ENCODE results near the gene CIDEA. TPM values are rescaled to one million over a fixed set of nuclear protein-coding genes. Genes with fewer than 3 reads are reported as not detected.
A peak's percentile ranks its signal among the peaks of the same experiment; 100 is the strongest.

Gene CIDEA
- total RNA-seq, 4 donors from 2014 or later: 17.5 to 72.2 (median 36.4) TPM

GRCh38 chr18:12318857-12319256 is 64.7 kb downstream of the CIDEA start:
- no peak for DNase-seq (ENCODE audit: low spot score in 2 of 2)
- WGBS: 92% methylated on average over 5 of the region's 5 CpGs
- H3K9me3 ChIP-seq: no peaks in the 10 kb centered on the region
- H3K27me3 ChIP-seq: no peaks in the 10 kb centered on the region
- H3K27ac ChIP-seq: no peak overlapping the region
- H3K36me3 ChIP-seq: peaks cover 30% of the 10 kb centered on the region
- TF ChIP-seq EP300 (IDR thresholded peaks at IDR 0.05) (no peak), POLR2AphosphoS5 (IDR thresholded peaks at IDR 0.05) (no peak), POLR2A (IDR thresholded peaks at IDR 0.05) (no peak), CTCF (IDR thresholded peaks at IDR 0.05) (no peak)
- peaks cover 50% of the 10 kb centered on the region for H3K4me1 ChIP-seq
- no peak overlapping the region for H3K4me3 ChIP-seq

GRCh38 chr18:12321333-12321732 is 67.2 kb downstream of the CIDEA start:
- Histone ChIP-seq H3K9me3 (no peaks in the 10 kb centered on the region), H3K4me1 (peaks cover 25% of the 10 kb centered on the region), H3K4me3 (no peak overlapping the region), H3K27ac (no peak overlapping the region), H3K36me3 (peaks cover 49% of the 10 kb centered on the region), H3K27me3 (no peaks in the 10 kb centered on the region)
- WGBS: 33% methylated on average over 4 of the region's 4 CpGs
- TF ChIP-seq POLR2AphosphoS5 (IDR thresholded peaks at IDR 0.05) (no peak), POLR2A (IDR thresholded peaks at IDR 0.05) (no peak), EP300 (IDR thresholded peaks at IDR 0.05) (no peak), CTCF (IDR thresholded peaks at IDR 0.05) (no peak)
- DNase-seq (ENCODE audit: low spot score in 2 of 2): peak; percentile 7 to 51

GRCh38 chr18:12324991-12325725 is 71.0 kb downstream of the CIDEA start:
- 97% methylated on average over 56 of the region's 58 CpGs for WGBS
- DNase-seq (ENCODE audit: low spot score in 2 of 2): peak; percentile 62 to 73
- no peak overlapping the region for H3K27ac ChIP-seq
- peaks cover 16% of the 10 kb centered on the region for H3K4me1 ChIP-seq
- TF ChIP-seq POLR2AphosphoS5 (IDR thresholded peaks at IDR 0.05): no peak
- H3K9me3 ChIP-seq: no peaks in the 10 kb centered on the region
- no peak overlapping the region for H3K4me3 ChIP-seq
- peaks cover 80% of the 10 kb centered on the region for H3K36me3 ChIP-seq
- H3K27me3 ChIP-seq: no peaks in the 10 kb centered on the region

GRCh38 chr18:12325726-12326245 is 71.6 kb downstream of the CIDEA start:
- peaks cover 83% of the 10 kb centered on the region for H3K36me3 ChIP-seq
- H3K4me3 ChIP-seq: no peak overlapping the region
- peak; percentile 58 to 72 for DNase-seq (ENCODE audit: low spot score in 2 of 2)
- H3K27ac ChIP-seq: no peak overlapping the region
- no peak for TF ChIP-seq EP300 (IDR thresholded peaks at IDR 0.05)
- peaks cover 16% of the 10 kb centered on the region for H3K4me1 ChIP-seq
- H3K27me3 ChIP-seq: no peaks in the 10 kb centered on the region
- H3K9me3 ChIP-seq: no peaks in the 10 kb centered on the region
- WGBS: 97% methylated on average over 26 of the region's 29 CpGs

GRCh38 chr18:12326711-12327460 is 72.7 kb downstream of the CIDEA start:
- DNase-seq (ENCODE audit: low spot score in 2 of 2): peak; percentile 50 to 67
- H3K27ac ChIP-seq: no peak overlapping the region
- H3K36me3 ChIP-seq: peaks cover 79% of the 10 kb centered on the region

More at GRCh38 chr18:12326711-12327460, 72.7 kb downstream of the CIDEA start:
- Histone ChIP-seq H3K27me3 (no peaks in the 10 kb centered on the region), H3K9me3 (no peaks in the 10 kb centered on the region), H3K4me3 (no peak overlapping the region), H3K4me1 (peaks cover 10% of the 10 kb centered on the region)
- 96% methylated on average over 10 of the region's 12 CpGs for WGBS
- no peak for TF ChIP-seq POLR2A (IDR thresholded peaks at IDR 0.05)
- no peak for TF ChIP-seq EP300 (IDR thresholded peaks at IDR 0.05)
- no peak for TF ChIP-seq CTCF (IDR thresholded peaks at IDR 0.05)
- no peak for TF ChIP-seq POLR2AphosphoS5 (IDR thresholded peaks at IDR 0.05)

Other genes starting within 250 kb of the CIDEA start
- 1 to 10 TPM in 1 of 4 donors, under 1 TPM in 1, not detected in 2; 0.16 to 1.2 TPM for gene ANKRD62, start 160.5 kb upstream of the CIDEA start, total RNA-seq
- 100 to 1,000 TPM; 211 to 298 (median 220) TPM for gene TUBB6, start 53.9 kb downstream of the CIDEA start, total RNA-seq
- gene AFG3L2, start 122.9 kb downstream of the CIDEA start, total RNA-seq: 10 to 100 TPM; 53.0 to 62.8 (median 57.9) TPM
- gene PRELID3A, start 153.6 kb downstream of the CIDEA start, total RNA-seq: 1 to 10 TPM in 3 of 4 donors, under 1 TPM in 1; 0.72 to 2.5 (median 2.0) TPM